H1 (cell line): ENCODE results near the gene POTEM.
"Not testable (repeated sequence)": the region's sequence is repeated elsewhere in the genome, so short reads cannot be mapped to it uniquely, and the experiment has no call there.

Source experiments
- ATF2 ChIP-seq: IDR thresholded peaks from 2 replicates; pipeline ENCODE4 v1.6.1; 2012; ENCODE audit warnings: low read length, inconsistent platforms
- CBX8 ChIP-seq: fragments of 300-800, 300-1000 bp; sonication (generic); IDR thresholded peaks from 2 replicates; pipeline ENCODE4 v1.7.1; 2016; ENCODE audit warnings: low read depth, low read length, borderline replicate concordance
- CHD1 ChIP-seq: IDR thresholded peaks from 2 replicates; pipeline ENCODE4 v1.6.1; 2012; ENCODE audit warnings: low read depth, low read length, improper control_type of control experiment
- CTCF ChIP-seq, 3 experiments: IDR thresholded peaks; 1 replicate in 2 of 3; 2 replicates in 1 of 3; pipeline versions ENCODE4 v1.5.1 to v1.6.1; 2011; ENCODE audit warnings: low read length in 3 of 3, mild to moderate bottlenecking in 3 of 3, inconsistent platforms in 2 of 3, low read depth in 1 of 3, moderate library complexity in 1 of 3; ENCODE audit not compliant: insufficient read depth in 1 of 3; ENCODE audit errors: control extremely low read depth in 1 of 3
- EZH2 ChIP-seq: fragments of 200-600 bp; sonication (generic); IDR thresholded peaks from 2 replicates; pipeline ENCODE4 v1.7.1; 2012; ENCODE audit warnings: low read depth, mild to moderate bottlenecking, moderate library complexity, low read length, inconsistent platforms; ENCODE audit not compliant: severe bottlenecking
- FOSL1 ChIP-seq: IDR thresholded peaks from 2 replicates; pipeline ENCODE4 v1.6.1; 2011; ENCODE audit warnings: mild to moderate bottlenecking, low read depth, low read length, moderate library complexity; ENCODE audit not compliant: insufficient read depth
- HDAC6 ChIP-seq: IDR thresholded peaks from one replicate; pipeline ENCODE4 v1.7.1; 2012; ENCODE audit warnings: low read depth, mild to moderate bottlenecking, inconsistent platforms, low read length, moderate library complexity
- JUND ChIP-seq: IDR thresholded peaks from 2 replicates; pipeline ENCODE4 v1.6.1; 2011; ENCODE audit warnings: mild to moderate bottlenecking, improper control_type of control experiment, low read length
- MAFK ChIP-seq: IDR thresholded peaks from 2 replicates; pipeline ENCODE4 v1.6.1; 2012; ENCODE audit warnings: low read depth, mild to moderate bottlenecking, improper control_type of control experiment, low read length
- MAX ChIP-seq: IDR thresholded peaks from 2 replicates; pipeline ENCODE4 v1.6.1; 2012; ENCODE audit warnings: inconsistent platforms
- NRF1 ChIP-seq: IDR thresholded peaks from 2 replicates; pipeline ENCODE4 v1.6.1; 2011; ENCODE audit warnings: mild to moderate bottlenecking, low read depth, low read length, improper control_type of control experiment
- POLR2AphosphoS5 ChIP-seq: IDR thresholded peaks from 2 replicates; pipeline ENCODE4 v1.6.1; 2011; ENCODE audit warnings: low read depth, low read length
- TAF1 ChIP-seq: IDR thresholded peaks from 2 replicates; pipeline ENCODE4 v1.6.1; 2011; ENCODE audit warnings: mild to moderate bottlenecking, low read depth, low read length
- TF ChIP-seq, protein P1 (sequence below): IDR thresholded peaks from 2 replicates; pipeline ENCODE4 v1.6.1; 2011; ENCODE audit warnings: low read length, improper control_type of control experiment

DNA sequence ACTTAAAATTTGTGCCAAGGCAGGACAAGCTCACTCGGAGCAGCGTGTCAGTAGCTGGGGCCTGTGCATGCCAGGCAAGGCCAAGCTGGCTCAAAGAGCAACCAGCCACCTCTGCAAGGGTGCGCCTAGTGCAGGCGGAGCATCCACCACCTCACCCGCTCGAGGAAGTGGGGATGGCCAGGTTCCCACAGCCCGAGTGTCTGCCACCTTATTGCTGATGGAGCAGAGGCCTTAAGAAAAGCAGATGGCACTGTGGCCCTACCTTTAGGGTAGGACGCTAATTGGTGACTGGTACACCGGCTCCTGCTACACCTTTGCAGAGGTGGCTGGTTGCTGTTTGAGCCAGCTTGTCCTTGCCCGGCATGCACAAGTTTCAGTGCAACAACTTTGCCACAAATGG is 43.8 kb downstream of the POTEM start:
- not testable (repeated sequence) for TF ChIP-seq TAF1; POLR2AphosphoS5; NRF1; HDAC6; JUND; ATF2; CTCF (IDR thresholded peaks at IDR 0.05; ENCODE audit: control extremely low read depth in 1 of 3, insufficient read depth in 1 of 3, low read depth in 1 of 3, low read length in 3 of 3); CHD1; FOSL1; MAFK; MAX; CBX8; EZH2
- TF ChIP-seq, protein P1, sequence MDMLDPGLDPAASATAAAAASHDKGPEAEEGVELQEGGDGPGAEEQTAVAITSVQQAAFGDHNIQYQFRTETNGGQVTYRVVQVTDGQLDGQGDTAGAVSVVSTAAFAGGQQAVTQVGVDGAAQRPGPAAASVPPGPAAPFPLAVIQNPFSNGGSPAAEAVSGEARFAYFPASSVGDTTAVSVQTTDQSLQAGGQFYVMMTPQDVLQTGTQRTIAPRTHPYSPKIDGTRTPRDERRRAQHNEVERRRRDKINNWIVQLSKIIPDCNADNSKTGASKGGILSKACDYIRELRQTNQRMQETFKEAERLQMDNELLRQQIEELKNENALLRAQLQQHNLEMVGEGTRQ, result not testable (repeated sequence)
